PC-3 (cell line): ENCODE measurements around the gene S100A5.

Experiments used
- CTCF ChIP-seq: fragments of 300-600 bp; sonication (generic); conservative IDR thresholded peaks from 2 replicates; pipeline ENCODE4 v1.5.1; 2017; ENCODE audit warnings: antibody characterized with exemption, low read depth, mild to moderate bottlenecking, low read length
- EZH2phosphoT487 ChIP-seq: fragments of 300-600 bp; sonication (generic); IDR thresholded peaks from 2 replicates; pipeline ENCODE4 v1.6.1; 2018; ENCODE audit warnings: mild to moderate bottlenecking, antibody characterized with exemption, low read length, borderline replicate concordance

GRCh38 chr1:153520818-153521476, 19.8 kb downstream of the S100A5 start:
- TF ChIP-seq CTCF, result no peak
- no peak for TF ChIP-seq EZH2phosphoT487
